Erythroblast (primary cell): ENCODE data around the gene STXBP4.

Experiments
- GATA1 ChIP-seq: IDR thresholded peaks from 2 replicates; pipeline ENCODE4 v1.6.1; 2011; ENCODE audit warnings: low read depth, mild to moderate bottlenecking, control low read depth, low read length, moderate library complexity
- POLR2A ChIP-seq: IDR thresholded peaks from 2 replicates; pipeline ENCODE4 v1.6.1; 2011; ENCODE audit warnings: mild to moderate bottlenecking, low read length

DNA sequence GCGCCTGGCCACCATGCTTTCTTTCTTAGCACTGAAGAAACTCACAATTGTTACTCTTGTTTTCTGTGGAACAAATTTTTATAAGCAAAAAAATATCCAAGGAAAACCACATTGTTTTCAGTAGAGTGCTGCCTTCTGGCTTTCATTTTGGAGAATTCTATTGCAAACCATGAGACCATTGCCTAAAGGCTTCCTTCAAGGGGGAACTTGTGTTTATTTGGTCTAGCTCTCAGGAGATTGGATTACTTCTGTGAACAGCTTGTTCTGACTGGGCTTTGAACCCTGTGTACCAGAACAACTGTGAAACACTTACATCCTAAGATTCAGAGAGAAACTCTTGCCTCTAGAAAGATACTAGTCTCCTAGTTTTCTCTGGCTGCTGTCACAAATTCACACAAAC, 35.9 kb upstream of the STXBP4 start:
- TF ChIP-seq POLR2A (no peak), GATA1 (no peak)
